Testis (tissue), 2 donors: ENCODE results near the gene AAK1.

Experiments used
- POLR2A ChIP-seq: fragments of 450-650 bp; IDR thresholded peaks from one replicate; pipeline ENCODE4 v1.6.1; 2017; ENCODE audit warnings: antibody characterized with exemption, mild to moderate bottlenecking, moderate library complexity
- TF ChIP-seq, protein P1 (sequence below), 3 experiments: fragments of 450-650 bp in 2 of 3; fragments of 200-600 bp in 1 of 3; sonication (generic) in 1 of 3; IDR thresholded peaks; one replicate each; pipeline ENCODE4 v1.5.1; 2016 to 2019; ENCODE audit warnings: antibody characterized with exemption in 3 of 3, mild to moderate bottlenecking in 2 of 3, moderate library complexity in 1 of 3

DNA sequence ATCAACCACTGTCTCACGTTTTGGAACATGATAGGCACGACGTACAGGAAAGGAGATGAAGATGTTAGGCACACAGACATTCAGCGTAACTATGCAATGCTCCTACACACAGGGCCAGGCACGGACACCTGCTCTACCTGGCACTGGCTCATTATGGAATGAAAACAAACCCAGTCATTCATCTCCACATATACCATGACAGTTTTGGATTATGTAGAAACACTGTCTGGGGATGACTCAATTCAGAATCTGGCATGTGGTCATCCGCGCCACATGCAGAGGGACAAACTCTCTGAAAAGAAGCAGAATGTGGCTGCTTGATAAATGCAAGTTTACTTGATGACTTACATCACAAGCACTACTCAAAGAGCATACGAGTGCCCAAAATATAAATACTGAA is 176.8 kb downstream of the AAK1 start:
- TF ChIP-seq, protein P1, sequence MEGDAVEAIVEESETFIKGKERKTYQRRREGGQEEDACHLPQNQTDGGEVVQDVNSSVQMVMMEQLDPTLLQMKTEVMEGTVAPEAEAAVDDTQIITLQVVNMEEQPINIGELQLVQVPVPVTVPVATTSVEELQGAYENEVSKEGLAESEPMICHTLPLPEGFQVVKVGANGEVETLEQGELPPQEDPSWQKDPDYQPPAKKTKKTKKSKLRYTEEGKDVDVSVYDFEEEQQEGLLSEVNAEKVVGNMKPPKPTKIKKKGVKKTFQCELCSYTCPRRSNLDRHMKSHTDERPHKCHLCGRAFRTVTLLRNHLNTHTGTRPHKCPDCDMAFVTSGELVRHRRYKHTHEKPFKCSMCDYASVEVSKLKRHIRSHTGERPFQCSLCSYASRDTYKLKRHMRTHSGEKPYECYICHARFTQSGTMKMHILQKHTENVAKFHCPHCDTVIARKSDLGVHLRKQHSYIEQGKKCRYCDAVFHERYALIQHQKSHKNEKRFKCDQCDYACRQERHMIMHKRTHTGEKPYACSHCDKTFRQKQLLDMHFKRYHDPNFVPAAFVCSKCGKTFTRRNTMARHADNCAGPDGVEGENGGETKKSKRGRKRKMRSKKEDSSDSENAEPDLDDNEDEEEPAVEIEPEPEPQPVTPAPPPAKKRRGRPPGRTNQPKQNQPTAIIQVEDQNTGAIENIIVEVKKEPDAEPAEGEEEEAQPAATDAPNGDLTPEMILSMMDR (IDR thresholded peaks at IDR 0.05) = no peak
- no peak for TF ChIP-seq POLR2A
